ENCODE data around the gene CYS1.

The CYS1 gene

GRCh38 chr2:10026940-10027569, 53.2 kb downstream of the CYS1 start:
- peaks cover 5 to 23% of the 10 kb centered on the region in 2 experiments for H3K4me1 ChIP-seq (ENCODE audit: control insufficient read depth in 1 of 2, insufficient read depth in 1 of 2, low read depth in 1 of 2, low read length in 1 of 2)
- no peaks in the 10 kb centered on the region for H3K36me3 ChIP-seq
- no peak overlapping the region for H3K27ac ChIP-seq
- no peak overlapping the region for H3K4me3 ChIP-seq (ENCODE audit: low read depth in 1 of 2, low read length in 1 of 2)
- TF ChIP-seq CTCF (IDR thresholded peaks at IDR 0.05), result no peak
- no peaks in the 10 kb centered on the region for H3K9me3 ChIP-seq
- no peaks in the 10 kb centered on the region for H3K27me3 ChIP-seq

GRCh38 chr2:10022966-10023662, 57.1 kb downstream of the CYS1 start:
- Histone ChIP-seq H3K27ac (no peak overlapping the region), H3K4me1 (ENCODE audit: control insufficient read depth in 1 of 2, insufficient read depth in 1 of 2, low read depth in 1 of 2, low read length in 1 of 2) (peaks cover 11 to 12% of the 10 kb centered on the region in 2 experiments), H3K4me3 (ENCODE audit: low read depth in 1 of 2, low read length in 1 of 2) (no peak overlapping the region), H3K9me3 (no peaks in the 10 kb centered on the region), H3K36me3 (no peaks in the 10 kb centered on the region), H3K27me3 (no peaks in the 10 kb centered on the region)
- no peak for TF ChIP-seq CTCF (IDR thresholded peaks at IDR 0.05)

GRCh38 chr2:10022445-10022844, 57.8 kb downstream of the CYS1 start:
- Histone ChIP-seq H3K9me3 (no peaks in the 10 kb centered on the region), H3K27ac (no peak overlapping the region), H3K36me3 (no peaks in the 10 kb centered on the region), H3K4me1 (ENCODE audit: control insufficient read depth in 1 of 2, insufficient read depth in 1 of 2, low read depth in 1 of 2, low read length in 1 of 2) (peaks cover 11 to 12% of the 10 kb centered on the region in 2 experiments), H3K27me3 (no peaks in the 10 kb centered on the region), H3K4me3 (ENCODE audit: low read depth in 1 of 2, low read length in 1 of 2) (no peak overlapping the region)
- no peak for TF ChIP-seq CTCF (IDR thresholded peaks at IDR 0.05)

GRCh38 chr2:10022041-10022421, 58.2 kb downstream of the CYS1 start:
- Histone ChIP-seq H3K4me1 (ENCODE audit: control insufficient read depth in 1 of 2, insufficient read depth in 1 of 2, low read depth in 1 of 2, low read length in 1 of 2) (peaks cover 11 to 12% of the 10 kb centered on the region in 2 experiments), H3K36me3 (no peaks in the 10 kb centered on the region)

More at GRCh38 chr2:10022041-10022421, 58.2 kb downstream of the CYS1 start:
- TF ChIP-seq CTCF (IDR thresholded peaks at IDR 0.05), result no peak
- Histone ChIP-seq H3K9me3 (no peaks in the 10 kb centered on the region), H3K27ac (no peak overlapping the region), H3K27me3 (no peaks in the 10 kb centered on the region), H3K4me3 (ENCODE audit: low read depth in 1 of 2, low read length in 1 of 2) (no peak overlapping the region)
